ENCODE data around the gene CPN2.

CPN2 gene

DNA sequence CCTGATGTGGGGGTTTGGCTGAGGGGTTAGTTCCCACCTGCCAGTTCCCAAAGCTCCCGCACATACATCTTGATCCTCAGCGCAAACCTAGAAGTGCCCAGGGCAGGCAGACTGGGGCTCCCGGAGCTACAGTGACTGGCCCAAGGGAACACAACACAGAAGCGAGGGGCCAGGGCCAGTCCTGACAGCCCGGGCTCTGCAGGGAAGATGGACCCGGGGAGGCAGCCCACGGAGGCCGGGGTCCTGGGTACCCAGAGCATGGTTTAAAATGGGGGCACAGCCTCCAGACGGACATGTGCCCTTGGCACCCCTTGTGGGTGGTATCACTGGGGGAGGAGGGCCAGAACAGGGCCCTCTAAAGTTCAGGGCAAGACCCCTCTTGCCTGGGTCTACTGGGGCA lies 5.1 kb downstream of the CPN2 start:
- TF ChIP-seq CTCF (IDR thresholded peaks at IDR 0.05; ENCODE audit: poor library complexity, severe bottlenecking): no peak
- Histone ChIP-seq H3K27ac (ENCODE audit: poor library complexity, severe bottlenecking) (no peak overlapping the region), H3K36me3 (ENCODE audit: low read depth) (no peaks in the 10 kb centered on the region), H3K9me3 (ENCODE audit: severe bottlenecking) (no peaks in the 10 kb centered on the region), H3K27me3 (ENCODE audit: insufficient read depth, poor library complexity, severe bottlenecking) (no peaks in the 10 kb centered on the region), H3K4me1 (ENCODE audit: insufficient read depth, poor library complexity, severe bottlenecking) (no peaks in the 10 kb centered on the region), H3K4me3 (ENCODE audit: severe bottlenecking) (no peak overlapping the region)
- DNase-seq (ENCODE audit: low spot score) (no peak), ATAC-seq (ENCODE audit: low read depth) (no peak)

GRCh38 chr3:194344012-194344411 lies 7.1 kb downstream of the CPN2 start:
- ATAC-seq (ENCODE audit: low read depth): peak; percentile 77
- Histone ChIP-seq H3K4me3 (ENCODE audit: severe bottlenecking) (no peak overlapping the region), H3K36me3 (ENCODE audit: low read depth) (no peaks in the 10 kb centered on the region), H3K9me3 (ENCODE audit: severe bottlenecking) (no peaks in the 10 kb centered on the region), H3K27me3 (ENCODE audit: insufficient read depth, poor library complexity, severe bottlenecking) (no peaks in the 10 kb centered on the region), H3K4me1 (ENCODE audit: insufficient read depth, poor library complexity, severe bottlenecking) (no peaks in the 10 kb centered on the region), H3K27ac (ENCODE audit: poor library complexity, severe bottlenecking) (no peak overlapping the region)
- peak; percentile 98 for TF ChIP-seq CTCF (IDR thresholded peaks at IDR 0.05; ENCODE audit: poor library complexity, severe bottlenecking)
- no peak for DNase-seq (ENCODE audit: low spot score)

DNA sequence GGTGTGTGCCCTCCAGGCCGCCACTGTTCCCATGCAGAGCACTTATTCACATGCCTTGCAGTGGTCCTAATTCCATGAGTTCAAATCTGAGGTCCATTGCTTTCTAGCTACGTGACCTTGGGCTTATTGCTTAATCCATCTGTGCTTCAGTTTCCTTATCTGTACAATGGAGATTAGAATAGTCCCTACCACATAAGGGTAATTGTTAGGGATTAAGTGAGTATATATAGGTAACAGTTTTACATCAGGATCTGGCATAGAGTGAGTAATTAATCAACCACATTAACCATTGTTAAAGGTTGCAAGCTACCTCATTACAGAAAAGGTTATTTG lies 7.6 kb downstream of the CPN2 start:
- Histone ChIP-seq H3K27ac (ENCODE audit: poor library complexity, severe bottlenecking) (no peak overlapping the region), H3K36me3 (ENCODE audit: low read depth) (no peaks in the 10 kb centered on the region), H3K4me3 (ENCODE audit: severe bottlenecking) (no peak overlapping the region), H3K9me3 (ENCODE audit: severe bottlenecking) (no peaks in the 10 kb centered on the region), H3K4me1 (ENCODE audit: insufficient read depth, poor library complexity, severe bottlenecking) (no peaks in the 10 kb centered on the region), H3K27me3 (ENCODE audit: insufficient read depth, poor library complexity, severe bottlenecking) (no peaks in the 10 kb centered on the region)
- ATAC-seq (ENCODE audit: low read depth) (no peak), DNase-seq (ENCODE audit: low spot score) (no peak)
- TF ChIP-seq CTCF (IDR thresholded peaks at IDR 0.05; ENCODE audit: poor library complexity, severe bottlenecking): no peak

GRCh38 chr3:194342861-194343560 lies 8.1 kb downstream of the CPN2 start:
- Histone ChIP-seq H3K4me1 (ENCODE audit: insufficient read depth, poor library complexity, severe bottlenecking) (no peaks in the 10 kb centered on the region), H3K4me3 (ENCODE audit: severe bottlenecking) (no peak overlapping the region), H3K9me3 (ENCODE audit: severe bottlenecking) (no peaks in the 10 kb centered on the region), H3K27me3 (ENCODE audit: insufficient read depth, poor library complexity, severe bottlenecking) (no peaks in the 10 kb centered on the region), H3K27ac (ENCODE audit: poor library complexity, severe bottlenecking) (no peak overlapping the region), H3K36me3 (ENCODE audit: low read depth) (no peaks in the 10 kb centered on the region)
- TF ChIP-seq CTCF (IDR thresholded peaks at IDR 0.05; ENCODE audit: poor library complexity, severe bottlenecking): no peak
- ATAC-seq (ENCODE audit: low read depth) (no peak), DNase-seq (ENCODE audit: low spot score) (no peak)

DNA sequence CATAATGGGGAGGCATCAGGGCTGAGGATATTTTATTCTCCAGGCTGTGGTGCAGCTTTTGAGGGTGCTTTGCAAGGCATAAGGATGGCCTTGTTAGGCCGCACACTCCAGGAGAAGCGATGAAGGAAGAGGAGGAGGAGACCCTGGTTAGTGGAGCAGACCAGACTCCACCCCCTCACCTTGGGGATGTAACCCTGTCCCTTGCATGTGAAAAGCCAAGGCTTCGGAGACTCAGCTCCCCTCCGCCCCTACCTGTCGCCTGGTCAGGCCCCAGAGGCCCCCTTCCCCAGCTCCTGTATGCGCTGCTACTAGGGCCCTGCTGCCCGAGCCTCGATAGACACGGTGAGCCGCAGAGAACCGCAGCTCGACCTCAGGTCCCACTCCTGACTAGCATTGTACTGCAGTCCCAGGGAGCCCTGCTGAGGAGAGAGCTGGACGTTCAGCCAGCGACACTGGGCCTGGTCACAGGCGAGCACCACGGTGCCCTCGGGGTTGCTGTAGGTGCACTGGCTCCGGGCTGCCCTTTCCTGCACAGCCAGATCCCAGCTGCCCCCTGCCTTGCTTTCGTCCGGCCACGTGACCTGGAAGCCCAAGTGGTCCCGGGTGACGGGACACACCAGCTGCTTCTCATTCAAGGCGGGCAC lies 10.2 kb downstream of the CPN2 start:
- H3K27ac ChIP-seq (ENCODE audit: poor library complexity, severe bottlenecking): no peak overlapping the region
- no peak for TF ChIP-seq CTCF (IDR thresholded peaks at IDR 0.05; ENCODE audit: poor library complexity, severe bottlenecking)
- no peaks in the 10 kb centered on the region for H3K27me3 ChIP-seq (ENCODE audit: insufficient read depth, poor library complexity, severe bottlenecking)
- no peak overlapping the region for H3K4me3 ChIP-seq (ENCODE audit: severe bottlenecking)
- no peaks in the 10 kb centered on the region for H3K4me1 ChIP-seq (ENCODE audit: insufficient read depth, poor library complexity, severe bottlenecking)
- peak; percentile 44 for DNase-seq (ENCODE audit: low spot score)
- H3K36me3 ChIP-seq (ENCODE audit: low read depth): no peaks in the 10 kb centered on the region
- ATAC-seq (ENCODE audit: low read depth): no peak
- no peaks in the 10 kb centered on the region for H3K9me3 ChIP-seq (ENCODE audit: severe bottlenecking)

Data from RWPE2 (cell line).